Measurements from ENCODE around the gene EPB41L4A. TPM values are rescaled to one million over a fixed set of nuclear protein-coding genes. Genes with fewer than 3 reads are reported as not detected.

Gene EPB41L4A
- total RNA-seq, 4 donors from 2014 or later, result 12.4 to 51.4 (median 23.0) TPM

GRCh38 chr5:112381521-112381920, 37.6 kb downstream of the EPB41L4A start:
- no peak for TF ChIP-seq CTCF (IDR thresholded peaks at IDR 0.05; ENCODE audit: low read depth)

- no peak for TF ChIP-seq CTCF (IDR thresholded peaks at IDR 0.05; ENCODE audit: low read depth)
Observed at GRCh38 chr5:112379542-112380325, 39.3 kb downstream of the EPB41L4A start.

GRCh38 chr5:112374818-112375217, 44.3 kb downstream of the EPB41L4A start:
- no peak for TF ChIP-seq CTCF (IDR thresholded peaks at IDR 0.05; ENCODE audit: low read depth)

- no peak for TF ChIP-seq CTCF (IDR thresholded peaks at IDR 0.05; ENCODE audit: low read depth)
Observed at GRCh38 chr5:112374356-112374755, 44.7 kb downstream of the EPB41L4A start.

- TF ChIP-seq CTCF (IDR thresholded peaks at IDR 0.05; ENCODE audit: low read depth), result no peak
Observed at GRCh38 chr5:112373885-112374284, 45.2 kb downstream of the EPB41L4A start.

GRCh38 chr5:112372543-112372942, 46.5 kb downstream of the EPB41L4A start:
- TF ChIP-seq CTCF (IDR thresholded peaks at IDR 0.05; ENCODE audit: low read depth), result no peak

- no peak for TF ChIP-seq CTCF (IDR thresholded peaks at IDR 0.05; ENCODE audit: low read depth)
Observed at GRCh38 chr5:112371067-112371466, 48.0 kb downstream of the EPB41L4A start.

All from subcutaneous adipose tissue (tissue), 4 donors.